Gastroesophageal sphincter (tissue), 4 donors: ENCODE results near the gene TTC21B. TPM values are rescaled to one million over a fixed set of nuclear protein-coding genes. Genes with fewer than 3 reads are reported as not detected.

Experiments
- ATAC-seq: fragments of 150-250 bp; one replicate; pipeline ENCODE4 v1.9.1; 2016; ENCODE audit warnings: mild to moderate bottlenecking, moderate library complexity
- H3K27ac ChIP-seq, 4 donors: fragments of 200-600 bp; sonication (generic) in 3 of 4; 1 replicate in 3 of 4; 2 replicates in 1 of 4; pipeline ENCODE4 v1.5.1; 2016 to 2019
- H3K27me3 ChIP-seq: fragments of 200-600 bp; sonication (generic); one replicate; pipeline ENCODE4 v1.5.1; 2019
- H3K36me3 ChIP-seq, 2 donors: fragments of 200-600 bp; sonication (generic); one replicate each; pipeline ENCODE4 v1.5.1; 2019; ENCODE audit warnings: control low read depth in 1 of 2
- H3K4me1 ChIP-seq, 3 donors: fragments of 200-600 bp; sonication (generic); 1 replicate in 2 of 3; 2 replicates in 1 of 3; pipeline ENCODE4 v1.5.1; 2016 to 2019; ENCODE audit warnings: control low read depth in 2 of 3
- H3K4me3 ChIP-seq, 2 donors: fragments of 200-600 bp; sonication (generic); one replicate each; pipeline ENCODE4 v1.5.1; 2019; ENCODE audit warnings: mild to moderate bottlenecking in 1 of 2, moderate library complexity in 1 of 2
- H3K9me3 ChIP-seq, 3 donors: fragments of 200-600 bp; sonication (generic); one replicate each; pipeline ENCODE4 v1.5.1; 2017 to 2019; ENCODE audit warnings: control low read depth in 2 of 3
- EP300 ChIP-seq: sonication (generic); formaldehyde crosslinking; IDR thresholded peaks from one replicate; pipeline ENCODE4 v1.6.1; 2017; ENCODE audit warnings: antibody characterized with exemption, mild to moderate bottlenecking
- POLR2A ChIP-seq, 2 donors: fragments of 450-650 bp; IDR thresholded peaks; one replicate each; pipeline ENCODE4 v1.6.1; 2017; ENCODE audit warnings: antibody characterized with exemption in 2 of 2, mild to moderate bottlenecking in 2 of 2, moderate library complexity in 1 of 2
- POLR2AphosphoS5 ChIP-seq: sonication (generic); formaldehyde crosslinking; IDR thresholded peaks from one replicate; pipeline ENCODE4 v1.6.1; 2017; ENCODE audit warnings: antibody characterized with exemption
- WGBS, 2 donors: methylation state at CpG; one replicate each; pipeline ENCODE4 v1.1.5; 2018; ENCODE audit warnings: low coverage in 1 of 2; 5-methylcytosine and 5-hydroxymethylcytosine counted together
- total RNA-seq, 4 donors: library from RNA; depleted of rRNA; stranded (reverse); fragments of >200 nt; gene quantifications; one replicate each; pipeline ENCODE4 v1.1.0, GENCODE V29; 2016
- TF ChIP-seq, protein P1 (sequence below), 4 experiments: fragments of 200-600 bp in 2 of 4; fragments of 450-650 bp in 2 of 4; sonication (generic) in 1 of 4; IDR thresholded peaks; one replicate each; pipeline ENCODE4 v1.5.1; 2017 to 2019; ENCODE audit warnings: antibody characterized with exemption in 4 of 4, mild to moderate bottlenecking in 2 of 4, moderate library complexity in 2 of 4

Gene TTC21B
- total RNA-seq, 4 donors from 2014 or later = 15.0 to 30.2 (median 26.3) TPM

GRCh38 chr2:165952085-165952484, 1.5 kb downstream of the TTC21B start:
- Histone ChIP-seq H3K9me3 (no peaks in the 10 kb centered on the region), H3K36me3 (peaks cover 0 to 23% of the 10 kb centered on the region in 2 donors), H3K4me3 (peak overlapping the region in 1 of 2 donors; percentile 75), H3K27me3 (no peaks in the 10 kb centered on the region), H3K27ac (no peak overlapping the region), H3K4me1 (peaks cover 5 to 38% (median 12%) of the 10 kb centered on the region in 3 donors)
- 0% methylated on average over 1 of the region's 1 CpG for WGBS, 2 donors
- no peak for TF ChIP-seq POLR2A (IDR thresholded peaks at IDR 0.05)
- no peak for TF ChIP-seq EP300
- TF ChIP-seq POLR2AphosphoS5 = no peak
- ATAC-seq = no peak

GRCh38 chr2:165950438-165950837, 3.1 kb downstream of the TTC21B start:
- Histone ChIP-seq H3K27me3 (no peaks in the 10 kb centered on the region), H3K9me3 (no peaks in the 10 kb centered on the region), H3K27ac (no peak overlapping the region), H3K4me3 (no peak overlapping the region), H3K36me3 (peaks cover 0 to 36% of the 10 kb centered on the region in 2 donors), H3K4me1 (peaks cover 5 to 38% (median 12%) of the 10 kb centered on the region in 3 donors)
- TF ChIP-seq POLR2AphosphoS5 = no peak
- TF ChIP-seq, protein P1, sequence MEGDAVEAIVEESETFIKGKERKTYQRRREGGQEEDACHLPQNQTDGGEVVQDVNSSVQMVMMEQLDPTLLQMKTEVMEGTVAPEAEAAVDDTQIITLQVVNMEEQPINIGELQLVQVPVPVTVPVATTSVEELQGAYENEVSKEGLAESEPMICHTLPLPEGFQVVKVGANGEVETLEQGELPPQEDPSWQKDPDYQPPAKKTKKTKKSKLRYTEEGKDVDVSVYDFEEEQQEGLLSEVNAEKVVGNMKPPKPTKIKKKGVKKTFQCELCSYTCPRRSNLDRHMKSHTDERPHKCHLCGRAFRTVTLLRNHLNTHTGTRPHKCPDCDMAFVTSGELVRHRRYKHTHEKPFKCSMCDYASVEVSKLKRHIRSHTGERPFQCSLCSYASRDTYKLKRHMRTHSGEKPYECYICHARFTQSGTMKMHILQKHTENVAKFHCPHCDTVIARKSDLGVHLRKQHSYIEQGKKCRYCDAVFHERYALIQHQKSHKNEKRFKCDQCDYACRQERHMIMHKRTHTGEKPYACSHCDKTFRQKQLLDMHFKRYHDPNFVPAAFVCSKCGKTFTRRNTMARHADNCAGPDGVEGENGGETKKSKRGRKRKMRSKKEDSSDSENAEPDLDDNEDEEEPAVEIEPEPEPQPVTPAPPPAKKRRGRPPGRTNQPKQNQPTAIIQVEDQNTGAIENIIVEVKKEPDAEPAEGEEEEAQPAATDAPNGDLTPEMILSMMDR (IDR thresholded peaks at IDR 0.05) = no peak
- no peak for TF ChIP-seq POLR2A (IDR thresholded peaks at IDR 0.05)
- ATAC-seq = no peak
- WGBS, 2 donors = 100% methylated on average over 3 of the region's 3 CpGs; no CpG with 5 or more reads in 1 of the 2 donors

- no peak for TF ChIP-seq POLR2A (IDR thresholded peaks at IDR 0.05)
- TF ChIP-seq POLR2AphosphoS5 = no peak
- no peak for TF ChIP-seq EP300
- TF ChIP-seq, protein P1 (IDR thresholded peaks at IDR 0.05) = no peak
- ATAC-seq = no peak
- H3K36me3 ChIP-seq = peaks cover 0 to 81% of the 10 kb centered on the region in 2 donors
Measured at GRCh38 chr2:165941827-165942226, 11.7 kb downstream of the TTC21B start.

GRCh38 chr2:165938237-165938636, 15.3 kb downstream of the TTC21B start:
- TF ChIP-seq POLR2A (IDR thresholded peaks at IDR 0.05) (no peak), POLR2AphosphoS5 (no peak), EP300 (no peak)
- TF ChIP-seq, protein P1 (IDR thresholded peaks at IDR 0.05) = no peak
- Histone ChIP-seq H3K4me3 (no peak overlapping the region), H3K27me3 (no peaks in the 10 kb centered on the region), H3K4me1 (no peaks in the 10 kb centered on the region), H3K36me3 (peaks cover 0 to 79% of the 10 kb centered on the region in 2 donors), H3K27ac (no peak overlapping the region), H3K9me3 (no peaks in the 10 kb centered on the region)
- no peak for ATAC-seq
- 30 to 70% methylated on average over 1 of the region's 1 CpG for WGBS, 2 donors

More at GRCh38 chr2:165941827-165942226, 11.7 kb downstream of the TTC21B start:
- Histone ChIP-seq H3K4me1 (no peaks in the 10 kb centered on the region), H3K27ac (no peak overlapping the region), H3K27me3 (no peaks in the 10 kb centered on the region), H3K9me3 (no peaks in the 10 kb centered on the region), H3K4me3 (no peak overlapping the region)
- 90 to 100% methylated on average over 1 of the region's 1 CpG for WGBS, 2 donors

GRCh38 chr2:165933211-165933910, 20.2 kb downstream of the TTC21B start:
- 89 to 92% methylated on average over 4 of the region's 4 CpGs for WGBS, 2 donors
- ATAC-seq = no peak
- no peaks in the 10 kb centered on the region for H3K9me3 ChIP-seq
- H3K27me3 ChIP-seq = no peaks in the 10 kb centered on the region
- H3K27ac ChIP-seq = no peak overlapping the region
- no peak for TF ChIP-seq POLR2AphosphoS5
- peaks cover 0 to 87% of the 10 kb centered on the region in 2 donors for H3K36me3 ChIP-seq
- no peaks in the 10 kb centered on the region for H3K4me1 ChIP-seq
- H3K4me3 ChIP-seq = no peak overlapping the region

GRCh38 chr2:165927774-165928173, 25.8 kb downstream of the TTC21B start:
- Histone ChIP-seq H3K4me3 (no peak overlapping the region), H3K9me3 (no peaks in the 10 kb centered on the region), H3K4me1 (no peaks in the 10 kb centered on the region), H3K27me3 (no peaks in the 10 kb centered on the region), H3K36me3 (peaks cover 6 to 93% of the 10 kb centered on the region in 2 donors), H3K27ac (no peak overlapping the region)
- TF ChIP-seq EP300 = no peak
- no peak for TF ChIP-seq POLR2AphosphoS5
- TF ChIP-seq POLR2A (IDR thresholded peaks at IDR 0.05) = no peak
- TF ChIP-seq, protein P1 (IDR thresholded peaks at IDR 0.05) = no peak
- 69 to 100% methylated on average over 1 of the region's 1 CpG for WGBS, 2 donors
- ATAC-seq = no peak
